ENCODE data around the gene ITGA5.
"Not testable (repeated sequence)": the region's sequence is repeated elsewhere in the genome, so short reads cannot be mapped to it uniquely, and the experiment has no call there.

The ITGA5 gene

GRCh38 chr12:54368709-54369596 lies 50.1 kb downstream of the ITGA5 start:
- DNase-seq = peak; percentile 90

DNA sequence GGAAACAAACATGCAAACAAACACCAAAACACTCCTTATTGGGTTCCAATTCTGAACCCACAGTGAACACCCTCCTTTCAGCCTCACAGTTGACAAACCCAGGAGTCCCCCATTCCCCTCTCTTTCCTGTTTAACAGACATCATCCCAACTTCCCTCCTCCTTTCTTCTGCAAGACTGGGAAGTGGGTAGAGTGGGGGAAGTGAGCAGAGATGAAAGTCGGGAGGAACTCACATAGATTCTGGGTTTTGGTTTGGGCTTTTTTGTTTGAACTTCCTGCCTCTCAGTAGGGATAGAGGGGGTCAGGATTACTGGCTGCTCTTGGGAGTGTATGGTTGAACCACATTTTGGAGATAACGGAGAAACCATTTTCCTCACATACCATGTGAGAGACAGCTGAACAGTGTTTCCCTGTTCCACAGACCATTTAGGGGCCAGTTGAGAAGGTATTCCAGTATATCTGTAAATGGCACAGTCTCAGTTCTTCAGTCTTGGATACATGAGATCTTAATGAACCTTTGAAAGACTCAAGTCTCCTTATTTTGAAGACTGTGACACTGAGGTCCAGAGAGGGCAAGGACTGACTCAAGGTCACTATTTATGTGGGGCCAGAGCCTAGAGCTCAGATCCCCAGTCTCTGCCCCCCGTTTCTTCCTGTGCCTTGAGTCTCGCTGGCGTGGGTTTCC lies 50.9 kb downstream of the ITGA5 start:
- DNase-seq = no peak

DNA sequence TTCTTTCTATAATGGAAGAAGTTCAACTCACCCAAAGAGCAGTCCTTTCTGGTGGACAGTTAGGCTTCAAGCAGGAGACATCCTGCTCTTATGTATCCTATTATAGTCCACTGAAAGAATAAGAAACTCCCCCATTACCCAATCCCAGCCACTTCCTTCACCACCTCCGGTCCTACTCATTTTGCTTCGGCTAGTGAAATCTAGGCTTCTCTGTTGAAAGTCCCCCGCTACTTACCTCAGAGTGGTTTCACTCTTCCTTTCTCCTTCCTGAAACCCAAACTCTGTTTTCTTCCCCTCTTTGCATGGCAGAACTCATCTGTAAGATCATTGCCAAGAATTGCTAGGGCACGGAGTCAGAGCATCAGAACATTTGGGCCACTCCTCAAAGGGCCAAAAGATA lies 54.7 kb downstream of the ITGA5 start, which contains the start of gene GPR84:
Gene GPR84 (minus strand): TSS at position 74 of the 400 bp plus-strand sequence. CDS start 635 bp downstream, outside the sequence.
- DNase-seq = no peak

- DNase-seq = no peak
Measured at GRCh38 chr12:54363618-54364017, 55.4 kb downstream of the ITGA5 start.

- no peak for DNase-seq
Measured at GRCh38 chr12:54363047-54363446, 56.0 kb downstream of the ITGA5 start.

DNA sequence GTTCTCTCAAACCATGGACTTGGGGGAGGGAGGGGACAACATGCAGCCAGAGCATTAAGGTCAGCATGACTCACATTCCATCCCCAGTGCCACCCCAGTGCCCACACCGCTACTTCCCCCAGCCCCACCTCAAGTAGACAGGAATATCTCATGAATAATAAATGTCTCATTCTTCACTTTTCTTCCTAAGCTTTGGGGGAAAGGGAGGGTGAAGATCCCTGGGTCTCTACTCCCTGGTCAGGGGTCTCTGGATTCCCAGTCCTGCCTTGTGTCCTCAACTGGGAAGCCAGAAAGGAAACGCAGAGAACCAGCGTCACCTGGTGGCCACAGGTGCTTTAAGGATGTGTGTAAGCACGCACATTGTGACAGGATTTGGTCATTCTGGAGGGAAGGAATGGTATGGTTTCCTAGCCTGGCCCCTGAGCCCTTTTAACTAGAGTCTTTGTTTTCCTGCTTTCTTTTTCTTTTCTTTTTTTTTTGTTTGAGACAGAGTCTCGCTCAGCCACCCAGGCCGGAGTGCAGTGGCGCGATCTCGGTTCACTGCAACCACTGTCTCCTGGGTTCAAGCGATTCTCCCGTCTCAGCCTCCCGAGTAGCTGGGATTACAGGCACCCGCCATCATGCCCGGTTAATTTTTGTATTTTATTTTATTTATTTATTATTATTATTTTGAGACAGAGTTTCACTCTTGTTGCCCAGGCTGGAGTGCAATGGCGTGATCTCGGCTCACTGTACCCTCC lies 58.2 kb downstream of the ITGA5 start:
- DNase-seq = peak; percentile 41

GRCh38 chr12:54359762-54360351 lies 59.2 kb downstream of the ITGA5 start:
- no peak for DNase-seq

GRCh38 chr12:54358945-54359761 lies 59.9 kb downstream of the ITGA5 start:
- peak; percentile 94 for DNase-seq

GRCh38 chr12:54358191-54358944 lies 60.7 kb downstream of the ITGA5 start:
- peak; percentile 25 for DNase-seq

- no peak for DNase-seq
Measured at GRCh38 chr12:54357506-54358190, 61.4 kb downstream of the ITGA5 start.

DNA sequence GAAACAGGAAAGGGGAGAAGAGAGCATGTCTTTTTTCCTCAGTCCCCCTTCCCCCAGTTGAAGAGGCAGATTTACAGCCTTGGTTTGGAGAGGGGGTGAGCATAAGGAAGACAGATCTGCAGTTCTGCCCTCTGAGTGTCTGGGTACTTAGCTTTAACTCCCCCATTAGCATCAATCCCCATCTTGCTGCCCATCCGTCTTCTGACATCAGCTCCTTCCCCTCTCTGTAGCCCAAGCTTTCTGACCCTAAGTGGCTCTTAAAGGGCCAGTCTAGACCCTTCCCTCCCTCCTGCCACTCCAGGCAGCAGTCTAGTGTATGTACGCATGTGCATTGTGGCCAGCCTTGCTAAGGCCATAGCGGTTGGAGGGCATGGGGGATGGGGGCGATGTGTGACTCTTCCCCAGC lies 62.1 kb downstream of the ITGA5 start:
- no peak for DNase-seq

GRCh38 chr12:54356228-54356627 lies 62.8 kb downstream of the ITGA5 start:
- no peak for DNase-seq

DNA sequence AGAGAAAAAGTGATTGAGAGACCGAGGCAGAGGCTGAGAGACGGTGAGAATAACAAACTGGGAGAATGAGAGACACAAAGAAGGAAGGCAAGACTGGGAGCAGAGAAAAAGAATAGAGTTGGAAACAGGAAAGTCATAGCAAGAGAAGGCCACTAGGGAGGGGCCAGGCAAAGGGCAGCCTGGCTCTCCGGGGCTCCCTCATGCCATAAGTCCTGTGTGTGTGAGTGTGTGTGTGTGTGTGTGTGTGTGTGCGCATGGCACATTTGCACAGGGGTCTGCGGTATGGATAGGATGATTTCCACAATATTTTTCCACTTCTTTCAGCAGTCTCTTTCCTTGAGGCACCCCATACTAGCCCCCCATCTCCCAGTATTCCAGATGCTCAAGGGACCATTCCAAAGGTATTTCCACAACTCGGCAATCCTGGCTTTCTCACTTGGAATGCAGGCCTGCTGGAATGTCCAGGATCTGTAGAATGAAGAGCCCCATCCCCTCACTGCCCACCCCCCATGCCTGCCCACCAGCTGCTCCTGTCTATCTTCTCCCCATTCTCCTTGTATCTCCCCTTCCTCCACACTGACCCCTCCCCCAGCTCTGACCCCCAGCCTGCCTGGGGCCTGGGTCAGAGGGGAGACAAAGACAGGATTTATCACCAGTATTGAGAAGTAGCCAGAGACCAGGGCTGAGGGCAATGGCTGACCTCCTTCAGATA lies 63.8 kb downstream of the ITGA5 start:
- DNase-seq = no peak

DNA sequence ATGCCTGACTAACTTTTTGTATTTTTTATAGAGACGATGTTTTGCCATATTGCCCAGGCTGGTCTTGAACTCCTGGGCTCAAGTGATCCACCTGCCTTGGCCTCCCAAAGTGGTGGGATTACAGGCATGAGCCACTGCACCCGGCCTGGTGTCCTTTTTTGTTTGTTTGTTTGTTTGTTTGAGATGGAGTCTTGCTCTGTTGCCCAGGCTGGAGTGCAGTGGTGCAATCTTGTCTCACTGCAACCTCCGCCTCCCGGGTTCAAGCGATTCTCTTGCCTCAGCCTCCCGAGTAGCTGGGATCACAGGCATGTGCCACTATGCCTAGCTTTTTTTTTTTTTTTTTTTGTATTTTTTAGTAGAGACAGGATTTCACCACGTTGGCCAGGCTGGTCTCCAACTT lies 64.8 kb downstream of the ITGA5 start:
- DNase-seq = not testable (repeated sequence)

DNA sequence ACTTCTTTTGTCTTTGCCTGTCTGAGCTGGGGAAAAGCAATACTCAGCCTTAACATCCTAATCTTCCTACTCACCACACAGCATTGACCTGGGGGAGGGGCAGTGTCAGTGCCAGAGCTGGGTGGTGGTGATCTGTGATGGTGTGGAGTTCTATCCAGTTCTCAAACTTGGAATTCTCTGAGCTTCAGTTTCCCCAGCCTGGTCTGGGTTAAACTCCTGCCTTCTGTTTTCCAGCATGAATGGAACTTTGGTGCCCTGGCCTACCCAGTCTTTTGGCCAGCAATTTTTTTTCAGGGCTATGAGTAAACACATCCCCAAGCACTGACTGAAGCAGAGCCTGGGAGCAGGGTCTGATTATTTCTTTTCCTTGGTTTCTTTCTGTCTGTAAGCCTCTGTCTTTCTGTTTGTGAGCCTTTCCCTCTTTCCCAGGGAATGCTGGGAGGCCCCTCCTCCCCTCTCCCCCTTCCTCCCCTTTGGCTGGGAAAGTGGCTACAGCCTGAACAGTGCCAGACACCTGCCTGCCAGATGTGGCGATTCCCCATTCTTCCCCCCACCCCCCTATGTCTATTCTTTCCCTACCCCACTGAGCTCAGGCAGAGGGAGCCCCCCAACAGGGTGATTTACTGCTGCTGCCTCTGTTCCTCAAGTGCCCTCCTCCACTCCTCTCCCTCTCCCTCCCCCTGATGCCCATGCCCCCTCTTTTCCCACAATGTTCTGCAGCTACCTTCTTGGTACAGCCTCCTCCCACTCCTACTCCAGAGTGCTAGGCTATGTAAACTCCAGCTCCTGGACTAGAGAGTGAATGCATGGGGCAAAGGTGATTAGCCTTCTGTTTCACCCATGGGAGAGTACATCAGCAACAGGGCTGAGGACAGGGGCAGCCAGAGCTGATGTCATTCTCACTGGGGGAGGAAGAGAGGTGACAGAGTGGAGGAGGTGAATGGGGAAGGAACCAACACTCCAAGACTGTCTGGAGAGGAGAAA lies 65.9 kb downstream of the ITGA5 start:
- no peak for DNase-seq

DNA sequence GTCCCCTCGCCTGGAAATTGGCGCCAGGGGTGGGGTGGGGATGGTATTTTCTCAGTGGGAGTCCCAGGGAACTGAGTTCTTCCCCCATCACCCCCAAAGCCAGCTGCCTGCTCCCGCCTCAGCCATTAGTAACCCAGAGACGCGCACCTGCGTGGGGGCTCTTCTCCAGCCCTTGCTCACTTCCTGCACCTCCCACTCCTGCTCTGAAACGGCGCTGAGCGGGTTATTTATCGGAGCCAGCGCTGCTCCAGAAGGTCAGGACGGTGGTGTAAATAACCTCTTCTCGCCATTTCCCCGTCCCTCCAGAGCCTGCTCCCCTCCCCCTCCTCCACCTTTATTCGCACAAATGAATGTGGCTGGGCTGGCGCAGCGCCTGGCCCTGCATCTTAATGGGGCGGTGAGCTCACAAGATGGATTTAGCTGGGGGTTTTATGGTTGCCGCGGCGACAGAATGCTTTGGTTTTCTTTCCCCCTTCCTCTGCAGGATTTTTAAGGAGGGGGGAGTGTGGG lies 67.0 kb downstream of the ITGA5 start:
- no peak for DNase-seq

- DNase-seq = no peak
Measured at GRCh38 chr12:54351341-54351740, 67.7 kb downstream of the ITGA5 start.

GRCh38 chr12:54350743-54351142 lies 68.3 kb downstream of the ITGA5 start:
- no peak for DNase-seq
